ENCODE data around the gene TRIL. TPM values are rescaled to one million over a fixed set of nuclear protein-coding genes. Genes with fewer than 3 reads are reported as not detected.
A peak's percentile ranks its signal among the peaks of the same experiment; 100 is the strongest.

The TRIL gene
- total and polyA plus RNA-seq, 2 donors = 3.3 to 20.4 TPM

DNA sequence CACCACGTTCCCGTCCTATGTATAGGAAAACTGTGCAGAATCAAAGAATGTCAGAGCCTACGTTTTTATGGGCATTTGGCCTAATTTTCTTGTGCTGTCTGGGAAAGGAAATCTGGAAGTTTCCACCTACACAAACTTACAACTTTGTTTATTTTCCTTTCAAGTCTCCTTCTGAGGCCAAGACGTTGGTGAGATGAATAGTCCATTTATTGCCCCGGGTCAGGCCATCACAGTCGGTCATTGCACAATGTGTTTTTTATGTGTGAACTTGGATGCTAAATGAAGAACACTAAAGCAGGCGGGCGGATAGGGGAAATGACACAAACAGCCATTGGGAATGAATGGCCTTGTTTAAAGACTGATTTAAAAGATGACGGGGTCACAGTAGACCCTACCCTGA, 38.6 kb downstream of the TRIL start:
- WGBS = 67% methylated on average over 9 of the region's 9 CpGs

GRCh38 chr7:28908775-28909174, 49.4 kb downstream of the TRIL start:
- Histone ChIP-seq H3K4me1 (ENCODE audit: insufficient read depth) (no peaks in the 10 kb centered on the region), H3K27ac (ENCODE audit: low read depth) (no peak overlapping the region), H3K4me3 (ENCODE audit: low read depth, low read length) (no peak overlapping the region), H3K36me3 (ENCODE audit: insufficient read depth) (no peaks in the 10 kb centered on the region)
- WGBS = 78% methylated on average over 5 of the region's 5 CpGs
- no peak for DNase-seq (ENCODE audit: extremely low spot score)

More for the DNA sequence above, 38.6 kb downstream of the TRIL start:
- H3K4me3 ChIP-seq (ENCODE audit: low read depth, low read length) = no peak overlapping the region
- DNase-seq (ENCODE audit: extremely low spot score) = no peak
- no peak overlapping the region for H3K27ac ChIP-seq (ENCODE audit: low read depth)
- H3K36me3 ChIP-seq (ENCODE audit: insufficient read depth) = no peaks in the 10 kb centered on the region
- no peaks in the 10 kb centered on the region for H3K4me1 ChIP-seq (ENCODE audit: insufficient read depth)

GRCh38 chr7:28905464-28905863, 52.7 kb downstream of the TRIL start:
- no peak for DNase-seq (ENCODE audit: extremely low spot score)
- WGBS = 98% methylated on average over 3 of the region's 3 CpGs
- H3K4me1 ChIP-seq (ENCODE audit: insufficient read depth) = no peaks in the 10 kb centered on the region

DNA sequence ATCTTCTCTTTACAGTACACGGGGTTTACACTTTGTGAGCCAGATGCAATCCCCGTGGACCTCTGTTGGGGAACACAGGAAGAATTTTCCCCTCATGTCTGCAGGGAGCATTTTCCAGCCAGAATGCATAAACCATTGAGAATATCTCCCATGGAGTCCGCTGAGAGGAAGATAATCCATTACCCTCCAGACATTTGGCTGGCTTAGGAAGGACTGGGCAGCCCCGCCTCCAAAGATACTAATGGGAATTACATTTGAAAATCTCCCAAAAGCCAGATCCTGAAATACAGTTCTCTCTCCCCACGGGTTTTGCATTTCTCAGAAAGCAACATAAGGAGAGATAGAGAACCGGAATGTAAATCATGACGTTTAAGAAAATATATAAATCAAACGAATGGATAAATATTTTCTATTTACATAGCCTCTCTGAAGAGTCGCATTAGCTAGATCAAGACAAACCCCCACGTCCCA, 53.5 kb downstream of the TRIL start:
- H3K36me3 ChIP-seq (ENCODE audit: insufficient read depth) = no peaks in the 10 kb centered on the region
- peak overlapping the region; percentile 33 for H3K4me3 ChIP-seq (ENCODE audit: low read depth, low read length)
- no peaks in the 10 kb centered on the region for H3K4me1 ChIP-seq (ENCODE audit: insufficient read depth)
- DNase-seq (ENCODE audit: extremely low spot score) = no peak
- H3K27ac ChIP-seq (ENCODE audit: low read depth) = no peak overlapping the region
- WGBS = 21% methylated on average over 10 of the region's 10 CpGs

More at GRCh38 chr7:28905464-28905863, 52.7 kb downstream of the TRIL start:
- H3K27ac ChIP-seq (ENCODE audit: low read depth) = no peak overlapping the region
- no peaks in the 10 kb centered on the region for H3K36me3 ChIP-seq (ENCODE audit: insufficient read depth)
- H3K4me3 ChIP-seq (ENCODE audit: low read depth, low read length) = no peak overlapping the region

DNA sequence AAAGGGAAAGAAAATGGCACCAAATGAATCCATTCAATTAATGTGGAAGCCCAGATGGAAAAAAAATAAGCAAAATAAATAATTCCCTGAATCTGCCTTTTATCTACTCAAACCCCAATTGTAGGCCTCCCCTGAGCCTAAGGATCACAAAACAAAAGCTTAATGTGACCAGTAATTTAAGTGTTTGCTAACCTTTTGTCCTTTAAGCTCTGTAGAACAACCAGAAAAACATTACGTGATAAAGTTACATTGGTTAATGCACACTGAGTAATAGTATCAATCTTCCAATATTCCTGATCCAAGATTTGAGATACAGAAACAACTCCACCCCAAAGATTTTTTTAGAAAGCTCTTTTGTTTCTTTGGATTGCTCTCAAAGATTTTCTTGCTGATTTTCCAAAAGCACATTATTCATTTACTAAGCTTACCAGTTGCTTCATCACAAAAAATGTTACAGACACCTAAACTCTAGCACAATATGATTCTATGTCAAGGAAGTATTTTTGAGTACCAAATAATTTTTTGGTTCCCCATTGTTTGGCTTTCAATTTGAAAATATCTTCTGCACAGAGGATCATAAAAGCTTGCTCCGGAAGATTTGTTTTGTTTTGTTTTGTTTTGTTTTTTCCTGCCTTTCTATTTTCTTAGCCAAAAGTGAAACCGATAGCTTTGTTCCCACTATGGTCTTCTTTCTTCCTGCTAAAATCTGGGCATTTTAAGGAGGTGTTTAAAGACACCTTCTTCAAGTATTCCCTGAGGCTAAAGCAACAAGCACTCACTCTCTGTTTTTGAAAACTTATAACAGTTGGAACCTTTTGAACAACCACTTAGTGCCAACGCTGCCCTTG, 54.2 kb downstream of the TRIL start:
- 39% methylated on average over 4 of the region's 4 CpGs for WGBS
- H3K27ac ChIP-seq (ENCODE audit: low read depth) = no peak overlapping the region
- no peak for DNase-seq (ENCODE audit: extremely low spot score)
- H3K4me3 ChIP-seq (ENCODE audit: low read depth, low read length) = peak overlapping the region; percentile 33
- H3K4me1 ChIP-seq (ENCODE audit: insufficient read depth) = no peaks in the 10 kb centered on the region
- H3K36me3 ChIP-seq (ENCODE audit: insufficient read depth) = no peaks in the 10 kb centered on the region

Other genes starting within 250 kb of the TRIL start
- gene CPVL, start 188.2 kb upstream of the TRIL start, total RNA-seq = 14.4 TPM
- 16.7 TPM for gene CPVL, start 188.2 kb upstream of the TRIL start, polyA plus RNA-seq
- 14.5 TPM for gene CHN2, start 236.4 kb upstream of the TRIL start, total RNA-seq
- 6.8 TPM for gene CHN2, start 236.4 kb upstream of the TRIL start, polyA plus RNA-seq